Fibroblast of skin of right quadriceps (primary cell): ENCODE measurements around the gene MKX.

Experiments
- DNase-seq: peaks from one replicate; pipeline ENCODE4 v3.0.0-alpha.2; 2013

Gene MKX

DNA sequence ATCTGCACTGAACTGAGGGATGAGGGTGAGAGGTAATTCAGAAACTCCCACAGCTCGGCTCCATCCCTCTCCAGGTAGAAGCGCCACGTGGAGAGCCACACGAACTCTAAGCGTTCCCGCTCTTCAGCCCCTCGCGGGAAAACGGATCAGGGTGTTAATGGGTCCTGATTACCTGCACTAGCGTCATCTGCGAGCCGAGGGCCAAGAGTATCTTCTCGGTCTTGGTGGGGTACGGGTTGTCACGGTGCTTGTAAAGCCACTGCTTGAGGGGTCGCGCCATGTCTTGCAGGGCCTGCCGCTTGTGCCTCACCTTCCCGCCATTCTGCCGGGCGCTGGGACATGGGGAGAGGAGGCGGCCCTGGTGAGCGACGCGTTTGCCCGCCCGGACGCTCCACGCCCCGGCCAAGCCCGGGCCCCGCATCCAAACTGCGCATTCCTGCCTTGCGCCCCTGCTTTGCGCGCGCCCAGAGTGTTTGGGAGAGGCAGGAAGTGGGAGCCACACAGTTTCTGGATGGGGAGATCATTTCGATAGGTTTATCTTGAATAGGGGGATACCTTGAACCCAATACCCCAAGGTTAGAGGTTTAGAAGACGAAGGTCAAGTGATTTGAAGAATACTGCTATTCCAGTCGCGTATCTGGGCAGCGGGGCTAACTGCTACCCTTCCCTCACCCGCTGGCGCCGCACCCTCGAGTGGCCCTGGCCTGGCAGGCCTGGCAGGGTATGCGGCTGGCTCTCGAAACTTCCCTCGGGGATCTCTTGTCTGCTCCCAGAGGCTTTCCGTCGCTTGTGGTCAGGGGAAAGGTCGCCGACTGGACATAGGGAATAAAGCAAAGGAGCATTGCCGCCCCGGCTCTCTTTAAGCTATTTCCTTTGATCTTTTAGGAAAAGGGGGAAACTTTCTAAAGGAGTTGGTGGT, 4.2 kb downstream of the MKX start:
- no peak for DNase-seq

DNA sequence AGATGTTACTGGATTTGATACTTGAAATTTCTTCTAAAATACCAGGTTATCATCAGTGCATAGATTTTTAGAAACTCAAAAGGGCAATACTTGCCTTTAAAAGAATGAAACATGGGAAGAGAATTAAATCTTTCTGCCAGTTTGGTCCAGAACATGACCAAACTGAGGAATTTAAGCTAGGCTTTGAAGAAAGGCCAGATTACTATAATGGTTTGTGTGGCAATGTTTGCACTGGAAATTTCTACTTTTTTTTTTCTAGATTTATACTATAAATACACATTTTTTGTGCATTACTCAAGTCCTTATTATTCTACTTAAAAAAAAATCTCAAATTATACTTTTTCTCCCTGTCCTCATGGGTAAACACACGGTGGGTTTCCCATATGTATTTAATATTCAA, 9.2 kb downstream of the MKX start:
- peak; percentile 47 for DNase-seq

DNA sequence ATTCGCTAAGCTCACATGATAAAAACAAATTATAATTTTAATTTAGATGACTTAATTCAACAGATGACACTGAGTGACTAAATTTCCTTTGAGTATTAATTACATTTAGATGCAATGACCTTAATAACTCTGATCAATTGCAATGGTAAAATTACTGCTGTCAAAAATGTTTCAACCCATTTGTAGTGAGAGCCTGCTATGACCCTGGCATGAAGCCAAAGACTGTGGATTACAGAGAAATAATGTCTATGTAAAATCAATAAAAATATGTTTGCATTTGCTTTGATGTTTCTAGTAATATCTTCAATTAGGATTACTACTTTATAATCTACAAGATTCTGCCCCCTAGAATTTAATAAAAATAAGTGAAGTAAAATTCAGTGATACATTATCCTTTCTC, 15.6 kb downstream of the MKX start:
- DNase-seq, result no peak

DNA sequence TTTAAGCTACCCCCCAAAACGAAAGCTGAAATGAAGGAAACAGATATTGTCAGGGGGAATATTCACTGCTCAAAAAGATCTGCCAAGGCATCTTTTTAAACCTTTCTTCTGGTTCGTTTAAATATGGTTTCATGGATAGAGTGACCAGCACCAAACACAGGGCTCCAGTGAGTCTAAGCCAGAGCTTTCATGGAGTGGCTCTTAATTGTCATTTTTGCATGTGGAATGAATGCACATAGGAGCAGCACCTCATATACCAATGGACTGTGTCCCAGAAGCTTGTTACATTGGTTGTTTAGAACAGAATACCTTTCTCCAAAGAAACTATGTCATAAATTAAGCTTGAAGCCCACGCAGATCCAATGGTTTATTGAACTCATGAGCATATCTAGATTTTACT, 17.3 kb downstream of the MKX start:
- no peak for DNase-seq

DNA sequence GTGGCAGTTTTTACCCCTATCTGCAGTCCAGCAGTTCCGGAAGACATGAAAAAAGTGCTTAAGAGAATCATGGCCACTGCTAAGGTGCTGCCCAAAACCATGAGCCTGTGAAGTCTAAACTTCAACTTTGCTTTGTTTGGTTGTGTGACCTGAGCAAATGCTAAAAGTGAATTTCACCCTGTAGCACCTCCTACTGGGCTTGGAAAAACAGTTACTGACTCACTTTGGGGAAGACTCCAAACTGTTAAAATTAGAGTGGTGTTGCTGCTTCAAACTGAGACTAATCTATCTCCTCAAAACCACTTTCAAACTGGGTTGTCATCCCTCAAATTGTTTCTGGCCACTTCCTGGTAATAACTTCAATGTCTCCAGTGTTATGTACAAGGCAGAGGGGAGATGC, 21.3 kb downstream of the MKX start:
- no peak for DNase-seq

DNA sequence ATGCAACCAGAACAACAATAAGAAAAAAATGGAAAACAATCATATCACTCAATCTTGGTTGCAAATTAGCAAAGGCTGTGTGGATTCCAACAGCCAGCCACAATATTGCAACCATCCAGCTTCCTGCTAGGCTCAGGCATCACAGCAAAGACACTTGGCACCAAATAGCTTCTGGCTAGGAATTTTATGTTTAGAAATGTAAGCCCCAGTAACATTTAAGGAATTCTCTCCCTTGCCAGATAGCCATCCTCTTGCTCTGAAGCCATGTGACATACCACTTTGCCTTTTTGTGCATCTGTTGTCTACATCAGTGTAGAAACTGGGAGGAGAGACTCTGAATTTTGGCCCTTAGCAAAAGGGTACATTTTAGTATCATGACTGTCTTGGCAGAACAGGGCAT, 22.2 kb downstream of the MKX start:
- DNase-seq, result peak; percentile 92

DNA sequence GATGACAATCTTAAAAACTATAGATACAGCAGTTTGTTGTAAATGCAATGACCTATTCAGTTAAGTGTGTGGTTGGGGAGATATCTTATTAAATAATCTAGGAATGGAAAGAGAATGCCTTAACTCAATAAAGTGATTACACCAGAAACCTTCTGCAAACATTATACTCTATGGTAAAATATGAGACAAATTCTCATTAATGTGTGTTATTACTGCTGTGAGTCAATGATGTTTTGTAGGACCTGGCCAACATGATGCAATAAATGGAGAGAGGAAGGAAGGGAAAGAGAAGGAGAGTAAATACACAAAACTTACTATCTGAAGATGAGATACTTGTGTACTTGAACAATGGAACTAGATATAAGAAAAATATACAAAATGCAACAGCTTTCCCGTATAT, 25.1 kb downstream of the MKX start:
- DNase-seq, result peak; percentile 41

DNA sequence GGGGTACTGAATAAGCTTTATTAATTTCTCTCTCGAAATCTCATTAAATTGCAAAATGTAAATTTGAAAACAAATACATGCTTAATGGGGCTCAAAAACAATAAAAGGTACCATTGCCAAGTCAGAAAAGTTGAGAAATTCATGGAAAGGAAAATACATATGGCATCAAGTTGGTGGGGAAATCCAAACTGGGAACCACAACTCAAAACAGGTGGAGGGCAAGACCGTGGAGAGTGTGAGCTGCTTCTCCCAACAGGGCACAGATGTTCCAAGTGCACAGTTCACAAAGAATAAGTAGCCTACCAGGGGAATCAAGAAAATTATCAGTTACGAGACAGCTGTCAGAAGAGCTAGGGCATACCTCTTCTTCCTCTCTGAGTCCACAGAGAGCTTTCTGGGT, 26.6 kb downstream of the MKX start:
- DNase-seq, result no peak

DNA sequence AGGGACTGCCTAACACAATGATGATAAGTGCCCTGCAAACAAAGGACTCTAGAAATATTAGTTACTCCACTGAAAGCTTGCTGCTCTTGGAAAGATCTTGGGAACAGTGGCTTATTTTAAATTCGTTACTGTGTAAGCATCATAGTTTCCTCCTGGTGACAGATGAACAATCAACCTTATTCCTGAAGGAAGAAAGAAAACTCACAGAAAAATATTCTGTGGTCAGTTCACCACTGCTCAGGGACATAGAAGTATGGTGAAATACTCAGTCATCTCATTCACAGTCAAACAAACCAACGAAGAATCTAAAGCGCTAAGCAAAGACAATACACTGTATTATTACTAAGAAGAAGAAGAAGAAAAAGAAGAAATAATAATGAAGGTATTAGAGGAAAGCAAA, 27.8 kb downstream of the MKX start:
- peak; percentile 56 for DNase-seq

DNA sequence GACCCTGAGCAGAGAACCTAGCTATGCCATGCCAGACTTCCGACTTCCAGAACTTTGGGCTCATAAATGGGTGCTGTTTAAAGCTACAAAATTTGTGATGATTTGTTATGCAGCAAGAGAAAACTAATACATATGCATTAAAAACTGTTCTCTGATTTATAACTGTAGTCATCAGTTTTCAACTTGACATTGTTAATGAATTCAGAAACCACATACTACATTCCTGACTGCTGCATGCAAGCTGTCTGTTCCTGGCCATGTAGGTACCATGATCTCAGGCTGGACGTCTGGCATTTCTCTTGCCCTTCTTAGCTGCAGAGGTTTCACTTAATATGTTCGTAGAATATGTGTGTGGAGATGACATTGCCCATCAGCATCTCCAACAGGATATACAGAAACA, 28.4 kb downstream of the MKX start:
- peak; percentile 52 for DNase-seq

DNA sequence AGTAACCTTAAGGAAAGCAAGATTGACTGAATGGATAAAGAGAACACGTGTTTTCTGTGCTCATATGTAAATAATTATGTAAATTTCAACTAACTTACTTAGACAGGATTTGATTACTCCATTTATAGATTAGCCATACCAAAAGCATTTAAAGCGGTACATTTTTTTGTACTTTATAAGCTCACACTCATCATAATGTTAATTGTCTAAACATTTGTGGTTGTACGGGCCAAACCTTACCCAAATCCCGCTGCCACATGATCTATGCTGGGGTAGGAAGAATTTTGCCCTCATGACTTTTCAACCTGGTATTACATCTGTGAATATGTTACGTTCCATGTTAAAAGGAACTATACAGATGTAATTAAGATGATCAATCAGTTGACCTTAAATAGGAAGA, 29.1 kb downstream of the MKX start:
- DNase-seq, result peak; percentile 88

DNA sequence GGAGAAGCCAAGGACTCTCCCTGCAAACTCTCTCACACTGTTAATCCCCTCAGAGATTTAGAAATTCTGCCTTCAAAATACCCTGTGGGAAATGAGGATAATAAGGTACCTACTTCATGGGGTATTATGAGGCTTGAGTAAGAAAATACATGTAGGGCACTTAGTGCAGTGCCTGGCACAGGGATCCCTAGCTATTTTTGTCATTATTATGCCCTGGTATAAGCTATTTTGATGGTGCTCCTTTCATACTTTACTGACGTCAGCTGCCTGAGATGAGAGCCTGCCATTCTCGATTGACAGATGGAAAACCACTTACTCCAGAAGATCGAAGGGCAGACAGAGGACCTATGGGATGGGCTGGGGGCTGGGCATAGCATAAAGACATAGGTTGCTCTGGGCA, 30.1 kb downstream of the MKX start:
- DNase-seq, result no peak

DNA sequence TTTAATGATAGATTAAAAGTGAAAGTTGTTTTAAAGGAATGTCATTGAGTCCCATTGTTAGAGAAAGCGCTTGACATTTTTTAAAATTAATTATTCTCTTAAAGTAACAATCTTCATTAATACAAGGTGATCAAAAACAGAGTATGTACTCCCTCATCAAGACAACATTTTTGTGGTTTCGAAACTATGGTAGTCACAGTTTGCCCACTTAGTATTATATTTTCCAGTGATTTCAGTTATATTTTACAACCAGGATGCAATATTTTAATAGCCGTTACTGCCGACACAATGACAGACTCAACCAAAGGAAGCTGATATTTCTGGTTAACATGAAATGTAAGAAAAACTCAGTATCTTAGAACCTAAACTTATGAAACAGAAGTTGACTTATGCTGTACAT, 31.3 kb downstream of the MKX start:
- DNase-seq, result peak; percentile 66

DNA sequence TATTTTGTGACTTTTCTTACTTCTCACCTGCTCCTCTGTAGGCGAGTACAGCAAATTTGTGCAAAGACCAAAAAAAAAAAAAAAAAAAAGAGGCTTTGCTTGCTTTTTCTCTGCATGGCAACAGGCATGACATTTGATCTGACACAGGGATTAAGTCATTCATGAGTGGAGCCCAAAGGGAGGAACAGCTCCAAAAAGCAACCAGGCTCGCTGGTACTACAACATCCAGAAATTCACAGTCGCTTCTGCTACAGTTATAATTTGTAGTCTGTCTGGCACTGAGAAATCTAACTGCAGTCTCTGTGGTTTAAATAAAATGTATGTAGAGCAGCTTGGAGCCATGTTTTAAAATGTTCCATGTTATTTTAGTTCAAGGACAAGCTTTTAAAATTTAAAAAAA, 31.7 kb downstream of the MKX start:
- DNase-seq, result peak; percentile 65

DNA sequence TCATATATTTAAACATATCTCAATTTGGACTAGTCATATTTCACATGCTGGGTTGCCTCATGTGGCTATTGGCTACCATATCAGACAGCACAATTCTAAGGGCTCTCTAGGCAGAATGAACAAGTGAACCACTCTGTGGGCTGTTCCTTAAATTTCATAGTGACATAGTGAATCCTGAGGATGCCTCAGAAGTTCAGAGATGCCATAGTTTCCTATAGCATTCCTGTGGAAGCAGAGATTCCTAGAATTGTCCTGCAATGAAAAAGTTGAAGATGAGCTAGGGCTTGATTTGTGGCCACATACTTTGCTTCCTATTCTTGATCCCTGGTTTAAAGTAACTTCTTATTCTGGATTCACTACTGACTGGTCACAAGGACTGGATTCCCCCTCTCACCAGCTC, 35.6 kb downstream of the MKX start:
- peak; percentile 64 for DNase-seq

DNA sequence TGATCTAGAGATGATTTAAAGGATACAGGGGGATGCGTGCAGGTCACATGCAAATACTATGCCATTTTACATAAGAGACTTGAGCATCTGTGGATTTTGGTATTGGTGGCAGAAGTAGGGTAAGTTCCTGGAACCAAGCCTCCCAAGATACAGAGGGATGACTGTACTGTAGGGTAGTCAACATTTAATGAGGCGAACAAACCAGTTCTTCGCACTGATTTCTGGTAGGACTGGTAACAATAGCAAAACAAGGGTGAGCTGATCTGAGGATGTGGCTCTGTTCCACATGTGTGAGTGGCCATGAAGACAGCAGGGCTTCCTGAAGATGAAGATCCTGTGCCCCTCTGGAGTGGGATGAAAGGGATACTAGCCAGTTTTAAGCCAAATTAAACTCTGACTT, 36.3 kb downstream of the MKX start:
- DNase-seq, result no peak

DNA sequence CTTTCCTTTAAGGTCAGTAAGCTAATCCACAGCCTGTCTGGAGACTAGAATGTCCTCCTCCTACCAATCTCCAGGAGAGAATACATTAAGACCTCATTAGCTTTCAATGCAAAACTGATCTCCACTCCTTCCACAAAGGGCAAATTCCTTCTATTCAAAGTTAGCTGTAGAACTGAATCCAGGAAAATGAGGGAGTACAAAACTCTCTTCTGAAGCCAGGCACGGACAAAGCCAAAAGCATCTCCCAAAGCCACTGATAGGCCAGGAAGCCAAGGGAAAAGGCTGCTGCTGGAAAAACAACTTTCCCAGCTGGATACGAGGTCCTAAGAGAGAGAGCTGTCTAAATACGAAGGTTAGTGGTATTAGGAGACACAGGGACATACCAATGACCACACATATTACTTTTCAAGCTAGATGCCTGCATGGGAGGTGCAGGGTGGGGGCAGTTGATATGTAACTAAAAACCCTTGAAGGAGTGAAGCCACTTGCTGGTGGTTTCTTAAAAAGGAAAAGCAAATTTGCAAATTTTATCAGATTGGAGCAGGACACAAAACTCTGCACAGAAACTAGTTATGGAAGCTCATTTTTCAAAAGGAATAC, 43.6 kb downstream of the MKX start:
- no peak for DNase-seq

DNA sequence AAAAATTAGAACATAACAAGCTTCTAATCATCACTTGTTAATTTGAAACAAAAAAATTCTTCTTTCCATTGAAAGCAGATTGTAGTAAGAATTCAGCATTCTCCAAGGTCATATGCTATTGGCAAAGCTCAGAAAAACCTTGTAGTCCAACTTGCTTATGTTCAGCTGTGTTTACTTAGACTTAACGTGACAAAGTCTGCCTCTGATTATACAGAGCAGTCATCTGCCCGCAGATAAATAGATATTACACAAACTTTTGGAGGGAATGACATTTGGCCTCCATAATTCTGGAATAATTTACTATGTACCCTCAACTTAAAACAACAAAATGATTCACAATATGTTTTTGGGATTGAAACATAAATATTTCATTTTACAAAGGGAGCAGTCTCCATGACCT, 45.8 kb downstream of the MKX start:
- DNase-seq, result peak; percentile 69

DNA sequence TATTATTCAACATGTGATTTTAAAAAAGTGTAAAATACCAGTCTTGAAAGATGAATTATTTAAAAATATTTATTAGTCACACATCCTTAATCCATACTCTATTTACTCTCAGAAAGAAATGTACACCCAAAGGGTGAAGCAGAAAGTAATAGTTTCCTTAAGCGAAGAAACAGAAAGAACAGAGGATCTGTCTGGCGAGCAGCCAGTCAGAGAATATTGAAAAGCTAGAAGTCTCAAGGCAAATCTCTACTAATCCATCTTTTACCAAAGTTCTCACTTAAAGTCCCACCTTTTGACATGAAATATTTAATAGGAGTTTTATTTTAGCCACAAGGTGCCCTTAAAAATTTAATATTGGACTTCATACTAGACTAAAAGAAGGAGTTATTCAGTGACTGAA, 46.7 kb downstream of the MKX start:
- DNase-seq, result no peak

DNA sequence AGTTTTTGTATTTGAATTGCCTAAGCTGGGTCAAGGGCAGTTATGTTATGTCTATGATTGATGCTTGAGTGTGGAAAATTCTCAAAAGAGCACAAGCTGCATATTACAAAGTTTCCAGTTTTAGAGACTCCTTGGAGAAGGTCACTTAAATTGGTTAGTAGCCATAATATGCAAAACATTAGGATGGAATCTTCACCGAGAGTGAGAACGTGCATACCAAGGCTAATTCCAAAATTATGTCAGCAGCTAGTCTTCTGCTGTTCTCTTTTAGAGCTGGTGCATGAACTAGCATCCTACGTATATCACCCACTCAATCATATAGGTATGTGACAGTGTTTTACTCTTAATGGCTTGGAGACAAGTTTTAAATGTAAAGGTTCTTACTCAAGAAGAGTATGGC, 49.2 kb downstream of the MKX start:
- DNase-seq, result peak; percentile 50

DNA sequence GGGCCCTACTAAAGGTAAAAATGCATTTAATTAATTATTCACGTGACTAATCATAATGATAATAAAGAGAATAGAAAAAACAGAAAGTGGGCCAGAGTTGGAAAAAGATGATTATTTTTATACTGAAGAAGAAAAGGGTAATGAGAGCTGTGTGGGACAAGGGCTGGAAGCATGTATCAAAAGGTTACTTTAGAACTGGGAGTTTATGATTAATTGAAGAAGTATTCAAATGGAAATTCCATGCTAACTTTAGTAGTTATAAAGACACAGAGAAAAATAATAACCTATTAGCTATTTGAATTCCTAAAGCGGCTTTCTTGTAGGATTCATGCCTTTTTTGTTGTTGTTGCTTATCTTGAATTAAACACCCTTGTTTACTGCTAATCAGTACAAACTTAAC, 49.9 kb downstream of the MKX start:
- DNase-seq, result peak; percentile 48

DNA sequence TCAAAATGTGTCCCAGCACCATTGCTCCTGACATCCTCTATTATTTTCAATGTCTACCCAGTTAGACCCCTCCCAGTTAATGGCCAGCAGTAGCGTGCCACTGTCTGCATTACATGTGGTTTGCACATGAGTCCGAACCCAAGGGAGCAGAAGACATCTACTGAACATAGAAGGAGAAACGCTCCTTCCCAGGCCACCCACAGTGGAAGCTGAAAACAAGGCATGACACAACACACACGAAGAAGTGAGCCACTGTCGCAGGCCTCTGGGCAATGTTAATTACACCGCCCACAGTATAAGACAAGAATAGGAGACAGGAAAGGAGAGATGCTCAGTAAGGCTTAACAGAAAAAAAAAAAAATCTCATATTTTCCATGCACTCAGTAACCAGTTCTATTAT, 50.5 kb downstream of the MKX start:
- no peak for DNase-seq

DNA sequence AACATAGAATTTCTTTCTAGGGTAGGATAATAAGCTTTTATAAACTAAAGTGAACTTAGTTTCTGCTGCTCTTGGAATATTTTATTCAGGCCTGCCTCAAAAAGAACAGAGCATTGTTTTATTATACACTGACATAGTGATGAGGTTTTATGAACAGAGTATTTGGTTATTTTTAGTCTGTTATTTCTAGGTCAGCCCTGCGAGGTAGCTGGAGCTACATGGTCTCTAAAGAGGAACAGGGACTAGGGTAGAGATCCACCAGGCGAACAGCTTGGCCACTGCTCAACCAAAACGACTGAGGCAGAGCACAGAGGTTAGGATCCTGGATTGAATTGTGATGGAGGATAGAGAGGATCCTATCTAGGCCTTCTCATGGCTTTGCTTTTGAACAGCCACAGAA, 53.0 kb downstream of the MKX start:
- no peak for DNase-seq

DNA sequence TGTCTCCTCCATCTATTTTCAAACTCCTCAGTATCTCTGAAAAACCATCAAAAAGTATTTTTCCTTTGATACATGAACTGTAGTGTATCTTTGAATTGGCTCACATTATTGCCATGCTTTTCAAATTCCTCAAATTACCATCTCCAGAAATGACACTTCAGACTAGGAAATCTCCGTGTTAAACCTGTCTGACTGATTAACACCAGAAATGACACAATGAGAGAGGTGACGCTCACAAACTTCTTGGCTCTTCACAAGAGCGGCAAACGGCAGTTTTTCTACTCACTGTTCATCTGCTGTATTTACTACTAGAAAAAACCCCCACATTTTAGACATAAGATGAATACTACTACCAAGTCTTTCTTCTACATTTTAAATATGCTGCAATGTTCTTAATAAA, 56.6 kb downstream of the MKX start:
- no peak for DNase-seq

DNA sequence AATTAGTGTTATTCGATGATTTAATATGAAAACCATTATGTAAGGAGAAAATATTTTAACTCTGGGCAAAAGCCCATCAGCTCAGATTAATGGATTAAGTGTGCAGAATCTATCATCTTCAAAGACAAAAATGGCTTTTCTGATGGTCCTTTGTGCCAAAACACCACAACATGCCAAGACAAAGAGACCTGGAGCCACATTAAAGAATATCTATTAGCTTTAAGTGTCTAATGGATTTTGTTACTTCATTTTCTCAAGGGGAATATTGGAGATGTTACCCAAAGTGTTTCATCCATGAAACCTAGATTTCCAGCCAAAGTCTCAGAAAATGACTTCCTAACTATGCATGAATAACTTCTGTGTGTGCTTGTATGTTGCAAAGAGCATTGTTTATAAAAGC, 57.3 kb downstream of the MKX start:
- no peak for DNase-seq
